GM21360 (cell line): ENCODE results near the gene CLEC1A.
A peak's percentile ranks its signal among the peaks of the same experiment; 100 is the strongest.

Source experiments
- ATAC-seq: cut with Tn5 transposase; IDR thresholded peaks from one replicate; pipeline ENCODE4 v1.9.1; 2021; ENCODE audit warnings: mild to moderate bottlenecking, moderate library complexity; ENCODE audit not compliant: unreplicated experiment

The CLEC1A gene

GRCh38 chr12:10098791-10099190 is at the start of gene CLEC1A:
CLEC1A (minus strand) TSS chr12:10098985; CDS start chr12:10098922, 63 bp downstream.
- no peak for ATAC-seq

GRCh38 chr12:10147714-10148403 is 49.1 kb upstream of the CLEC1A start:
- ATAC-seq = peak; percentile 69

- ATAC-seq = no peak
Measured at GRCh38 chr12:10142976-10143589, 44.3 kb upstream of the CLEC1A start.

GRCh38 chr12:10140001-10140400 is 41.2 kb upstream of the CLEC1A start:
- no peak for ATAC-seq

- ATAC-seq = no peak
Measured at GRCh38 chr12:10136637-10137205, 37.9 kb upstream of the CLEC1A start.

GRCh38 chr12:10135126-10135525 is 36.3 kb upstream of the CLEC1A start:
- ATAC-seq = no peak

- ATAC-seq = no peak
Measured at GRCh38 chr12:10132850-10133370, 34.1 kb upstream of the CLEC1A start.

GRCh38 chr12:10131111-10131690 is 32.4 kb upstream of the CLEC1A start:
- no peak for ATAC-seq

- ATAC-seq = peak; percentile 93
Measured at GRCh38 chr12:10130042-10130441, 31.3 kb upstream of the CLEC1A start, which contains the start of gene CLEC7A. CLEC7A (minus strand) TSS chr12:10130199; CDS start chr12:10130082, 117 bp downstream.

- no peak for ATAC-seq
Measured at GRCh38 chr12:10128687-10129086, 29.9 kb upstream of the CLEC1A start.

- ATAC-seq = no peak
Measured at GRCh38 chr12:10126413-10126812, 27.6 kb upstream of the CLEC1A start.

- ATAC-seq = no peak
Measured at GRCh38 chr12:10122689-10123088, 23.9 kb upstream of the CLEC1A start.

- no peak for ATAC-seq
Measured at GRCh38 chr12:10121278-10121677, 22.5 kb upstream of the CLEC1A start.

- ATAC-seq = no peak
Measured at GRCh38 chr12:10119066-10119465, 20.3 kb upstream of the CLEC1A start.

GRCh38 chr12:10115890-10116289 is 17.1 kb upstream of the CLEC1A start:
- no peak for ATAC-seq

GRCh38 chr12:10115311-10115710 is 16.5 kb upstream of the CLEC1A start:
- no peak for ATAC-seq

GRCh38 chr12:10113920-10114319 is 15.1 kb upstream of the CLEC1A start:
- ATAC-seq = no peak

- no peak for ATAC-seq
Measured at GRCh38 chr12:10113075-10113474, 14.3 kb upstream of the CLEC1A start.

- no peak for ATAC-seq
Measured at GRCh38 chr12:10111451-10111850, 12.7 kb upstream of the CLEC1A start.

- no peak for ATAC-seq
Measured at GRCh38 chr12:10110256-10110844, 11.6 kb upstream of the CLEC1A start.

GRCh38 chr12:10102322-10102721 is 3.5 kb upstream of the CLEC1A start:
- no peak for ATAC-seq
